MCF 10A (cell line): ENCODE data around the gene KIFC1. TPM values are rescaled to one million over a fixed set of nuclear protein-coding genes. Genes with fewer than 3 reads are reported as not detected.
A peak's percentile ranks its signal among the peaks of the same experiment; 100 is the strongest.

Experiments
- BruUV-seq: library from RNA; stranded (reverse); fragments of 400-500 nt; replicated peaks from 2 replicates; lab custom pipeline; 2021; lab: Mats Ljungman, UMichigan
- CTCF ChIA-PET: fragments of 300-600 bp; sonication (Branson Sonifier 250); formaldehyde crosslinking; extraction: SDS; loops from one replicate; lab custom pipeline; 2021; ENCODE audit warnings: antibody characterized with exemption, inconsistent platforms; lab: Yijun Ruan, JAX
- POLR2A ChIA-PET: fragments of 300-600, 350-650 bp; sonication (Branson Sonifier 250); formaldehyde crosslinking; extraction: SDS; loops from one replicate; lab custom pipeline; 2020; ENCODE audit warnings: antibody characterized with exemption, inconsistent platforms; lab: Yijun Ruan, JAX
- DNase-seq: peaks from one replicate; pipeline ENCODE4 v3.0.0-alpha.2; 2018; ENCODE audit not compliant: unreplicated experiment
- H3K27ac Mint-ChIP-seq: one replicate; pipeline ENCODE4 v1.8.0; 2022; ENCODE audit warnings: mild to moderate bottlenecking, low read depth, mixed read lengths; ENCODE audit not compliant: unreplicated experiment
- H3K27me3 Mint-ChIP-seq: one replicate; pipeline ENCODE4 v1.8.0; 2022; ENCODE audit warnings: mixed read lengths; ENCODE audit not compliant: insufficient read depth, unreplicated experiment
- H3K36me3 Mint-ChIP-seq: one replicate; pipeline ENCODE4 v1.8.0; 2022; ENCODE audit warnings: mild to moderate bottlenecking, moderate library complexity, mixed read lengths; ENCODE audit not compliant: insufficient read depth, unreplicated experiment
- H3K4me1 Mint-ChIP-seq: one replicate; pipeline ENCODE4 v1.8.0; 2022; ENCODE audit warnings: mixed read lengths; ENCODE audit not compliant: insufficient read depth, unreplicated experiment
- H3K4me3 Mint-ChIP-seq: one replicate; pipeline ENCODE4 v1.8.0; 2022; ENCODE audit warnings: mild to moderate bottlenecking, moderate library complexity, mixed read lengths; ENCODE audit not compliant: unreplicated experiment
- H3K9me3 Mint-ChIP-seq: one replicate; pipeline ENCODE4 v1.8.0; 2022; ENCODE audit warnings: mixed read lengths; ENCODE audit not compliant: unreplicated experiment
- CTCF ChIP-seq: fragments of 200-600 bp; IDR thresholded peaks from one replicate; pipeline ENCODE4 v1.8.0; 2022; ENCODE audit warnings: antibody characterized with exemption, mild to moderate bottlenecking; ENCODE audit not compliant: unreplicated experiment
- intact Hi-C: fragments of 100-400 bp; cut with micrococcal nuclease; formaldehyde crosslinking; loops from 2 replicates; pipeline ENCODE4 v1.14.1; 2022
- total RNA-seq: library from RNA; stranded (reverse); gene quantifications from 2 replicates; pipeline ENCODE4 v1.2.3, GENCODE V29; 2022

Gene KIFC1
- total RNA-seq, 1 experiment from 2014 or later = 27.1 TPM

GRCh38 chr6:33443619-33444504, 52.2 kb downstream of the KIFC1 start:
- Mint-ChIP-seq H3K9me3 (no peaks in the 10 kb centered on the region), H3K27me3 (no peaks in the 10 kb centered on the region), H3K4me1 (no peaks in the 10 kb centered on the region), H3K27ac (no peak overlapping the region), H3K4me3 (no peak overlapping the region), H3K36me3 (peaks cover 22% of the 10 kb centered on the region)
- TF ChIP-seq CTCF = no peak
- intact Hi-C loops = no loop called here
- BruUV-seq = no TSS peak
- CTCF ChIA-PET = no interaction called here
- POLR2A ChIA-PET = interaction anchor here (1.0 to 1.4 kb wide), 2 partner anchors 9 to 11 kb away, joined by 3 read pairs; partner anchors contain the start of gene ZBTB9
- no peak for DNase-seq

GRCh38 chr6:33445119-33445603, 53.5 kb downstream of the KIFC1 start:
- Mint-ChIP-seq H3K4me3 (no peak overlapping the region), H3K27ac (no peak overlapping the region), H3K36me3 (peaks cover 27% of the 10 kb centered on the region), H3K9me3 (no peaks in the 10 kb centered on the region), H3K27me3 (no peaks in the 10 kb centered on the region), H3K4me1 (peaks cover under 1% of the 10 kb centered on the region)
- CTCF ChIA-PET = interaction anchor here (0.6 kb wide), 2 partner anchors 16 to 306 kb away, joined by 4 read pairs; no protein-coding TSS in a partner anchor
- no peak for DNase-seq
- POLR2A ChIA-PET = interaction anchor here (1.0 to 1.4 kb wide), 2 partner anchors 8 to 9 kb away, joined by 3 read pairs; partner anchors contain the start of gene ZBTB9
- TF ChIP-seq CTCF = no peak
- intact Hi-C loops = no loop called here
- no TSS peak for BruUV-seq

GRCh38 chr6:33446356-33446755, 54.7 kb downstream of the KIFC1 start:
- peaks cover 7% of the 10 kb centered on the region for H3K4me1 Mint-ChIP-seq
- no peak overlapping the region for H3K4me3 Mint-ChIP-seq
- H3K27me3 Mint-ChIP-seq = no peaks in the 10 kb centered on the region
- BruUV-seq = no TSS peak
- POLR2A ChIA-PET = interaction anchor here (0.6 kb wide), 1 partner anchor 20 kb away, joined by 3 read pairs; no protein-coding TSS in a partner anchor
- no peaks in the 10 kb centered on the region for H3K9me3 Mint-ChIP-seq
- intact Hi-C loops = no loop called here
- TF ChIP-seq CTCF = no peak
- CTCF ChIA-PET = no interaction called here
- H3K27ac Mint-ChIP-seq = no peak overlapping the region
- H3K36me3 Mint-ChIP-seq = peaks cover 27% of the 10 kb centered on the region
- DNase-seq = no peak

GRCh38 chr6:33450434-33450833, 58.8 kb downstream of the KIFC1 start:
- no peak overlapping the region for H3K4me3 Mint-ChIP-seq
- ChIA-PET CTCF (interaction anchor here (0.5 kb wide), 1 partner anchor 335 kb away, joined by 4 read pairs; no protein-coding TSS in a partner anchor), POLR2A (interaction anchor here (0.5 to 1.2 kb wide), 2 partner anchors 18 to 174 kb away, joined by 3 to 4 read pairs; no protein-coding TSS in a partner anchor)
- intact Hi-C loops = no loop called here
- peaks cover 18% of the 10 kb centered on the region for H3K4me1 Mint-ChIP-seq
- H3K27me3 Mint-ChIP-seq = no peaks in the 10 kb centered on the region
- H3K27ac Mint-ChIP-seq = peak overlapping the region; percentile 47
- no peak for TF ChIP-seq CTCF
- no peaks in the 10 kb centered on the region for H3K9me3 Mint-ChIP-seq
- BruUV-seq = no TSS peak
- DNase-seq = no peak
- peaks cover 21% of the 10 kb centered on the region for H3K36me3 Mint-ChIP-seq
